HG02973 (cell line): ENCODE results near the gene SYT17.

Source experiments
- ATAC-seq: cut with Tn5 transposase; IDR thresholded peaks from one replicate; pipeline ENCODE4 v1.9.1; 2021; ENCODE audit warnings: moderate library complexity; ENCODE audit not compliant: unreplicated experiment

Gene SYT17

DNA sequence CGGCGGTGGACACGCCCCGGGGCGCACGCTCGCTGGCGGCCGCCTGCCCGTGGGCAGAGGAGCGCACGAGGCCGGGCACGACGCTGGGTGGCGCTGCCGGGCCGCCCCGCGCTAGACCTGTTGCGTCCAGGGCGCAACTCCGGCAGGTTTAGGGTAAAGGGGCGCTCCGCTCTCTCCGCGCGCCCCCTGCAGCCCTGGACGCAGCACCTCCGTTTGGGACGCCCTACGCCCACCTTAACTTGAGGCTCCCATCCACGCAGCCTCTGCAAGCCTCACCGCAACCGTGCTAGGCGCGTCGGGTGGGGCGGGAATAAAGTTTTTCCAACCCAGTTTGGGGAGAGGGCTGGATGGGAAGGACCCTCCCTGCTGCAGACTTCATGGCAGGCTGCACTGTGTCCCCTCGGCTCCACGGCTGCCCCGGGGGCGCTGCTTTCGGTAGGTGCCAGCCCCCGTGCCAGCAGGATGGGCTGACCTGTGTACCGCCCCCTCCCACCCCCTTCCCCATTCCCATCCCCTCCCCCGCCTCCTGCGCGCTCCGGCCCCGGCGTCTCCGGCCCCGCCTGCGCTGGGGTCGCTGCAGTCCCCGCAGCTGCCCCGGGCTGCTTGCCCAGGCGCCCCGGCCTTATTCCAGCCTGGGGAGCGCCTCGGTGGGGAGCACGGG lies at the start of gene SYT17:
Gene SYT17, plus strand, starts transcription at position 531 of the 661 bp plus-strand sequence. CDS start 407 bp downstream, outside the sequence.
- no peak for ATAC-seq

DNA sequence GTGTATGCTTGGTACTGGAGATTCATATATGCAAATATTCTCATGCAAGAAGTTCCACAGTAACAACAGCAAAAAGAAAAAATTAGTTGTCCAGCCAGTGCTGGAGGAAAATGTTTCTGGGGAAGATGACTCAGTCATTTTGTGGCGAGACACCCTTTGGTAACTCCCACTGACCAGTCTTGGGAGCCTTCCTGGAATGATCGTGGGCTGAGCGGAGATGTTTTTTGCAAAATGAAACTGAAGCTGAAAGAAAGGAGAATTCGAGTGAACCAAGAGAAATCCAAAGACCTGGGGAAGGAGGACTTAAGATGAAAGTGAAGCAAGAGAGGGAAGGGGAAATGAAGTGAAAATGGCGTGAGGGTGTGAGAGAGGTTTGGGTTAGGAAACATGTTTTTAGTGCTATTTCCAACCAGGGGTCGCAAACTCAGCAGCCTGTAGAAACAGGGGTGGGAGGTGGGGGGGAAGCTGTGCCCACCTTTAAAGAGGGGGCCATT lies 49.1 kb upstream of the SYT17 start:
- ATAC-seq = no peak

- no peak for ATAC-seq
Measured at GRCh38 chr16:19119564-19119963, 48.5 kb upstream of the SYT17 start.

GRCh38 chr16:19123535-19124178 lies 44.4 kb upstream of the SYT17 start:
- no peak for ATAC-seq

- ATAC-seq = no peak
Measured at GRCh38 chr16:19126300-19126699, 41.7 kb upstream of the SYT17 start.

DNA sequence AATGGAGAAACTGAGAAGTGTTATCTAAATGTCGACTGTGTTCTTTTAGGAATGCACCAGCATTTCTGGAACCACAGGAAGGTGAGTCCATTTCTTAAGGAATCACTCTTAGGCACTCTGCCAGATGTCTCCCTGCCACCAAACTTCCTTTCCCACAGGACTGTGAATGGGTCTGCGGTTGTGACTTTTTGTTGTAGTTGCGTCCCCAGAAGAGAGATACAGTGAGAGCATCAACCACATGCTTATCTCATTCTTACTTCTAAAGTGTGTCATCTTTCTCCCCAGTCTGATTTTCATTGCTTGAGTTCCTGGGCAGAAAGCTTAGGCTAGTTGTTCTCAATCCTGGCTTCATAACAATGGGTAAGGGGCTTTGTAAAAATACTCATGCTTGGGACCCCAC lies 40.8 kb upstream of the SYT17 start:
- ATAC-seq = peak; percentile 6

GRCh38 chr16:19127674-19128131 lies 40.3 kb upstream of the SYT17 start:
- ATAC-seq = peak; percentile 48

DNA sequence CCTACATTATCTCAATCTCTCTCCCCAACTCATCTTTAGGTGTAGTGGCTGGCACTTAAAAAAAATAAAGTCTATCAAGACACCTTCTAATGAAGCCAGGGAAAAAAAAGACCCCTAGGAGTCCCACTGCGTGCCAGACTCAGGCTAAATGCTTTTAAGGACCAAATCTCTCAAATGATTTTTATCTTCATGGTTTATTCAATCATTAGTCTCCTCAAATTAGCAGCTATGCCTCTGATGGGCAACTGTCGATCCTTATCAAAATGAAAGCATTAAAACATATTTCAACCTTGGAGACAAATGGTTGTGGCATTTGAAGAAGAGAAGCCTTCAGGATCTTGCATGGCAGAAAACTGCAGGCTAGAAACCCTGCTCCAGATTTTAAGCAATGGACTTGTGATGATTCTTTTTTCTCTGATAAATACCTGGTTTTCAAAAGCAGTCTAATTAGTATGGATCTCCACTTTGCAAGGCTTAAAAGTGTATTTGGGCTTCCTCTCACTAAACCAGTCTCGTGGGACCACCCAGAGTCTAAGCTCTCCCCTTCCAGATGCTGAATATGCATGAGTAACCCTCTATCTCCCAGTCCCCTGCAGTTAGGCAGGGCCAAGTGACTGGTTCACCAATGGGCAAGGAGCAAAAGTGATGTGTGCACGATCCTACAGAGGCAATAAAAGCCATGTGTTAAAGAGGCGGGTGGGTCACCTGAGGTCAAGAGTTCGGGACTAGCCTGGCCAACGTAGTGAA lies 39.4 kb upstream of the SYT17 start:
- ATAC-seq = no peak

DNA sequence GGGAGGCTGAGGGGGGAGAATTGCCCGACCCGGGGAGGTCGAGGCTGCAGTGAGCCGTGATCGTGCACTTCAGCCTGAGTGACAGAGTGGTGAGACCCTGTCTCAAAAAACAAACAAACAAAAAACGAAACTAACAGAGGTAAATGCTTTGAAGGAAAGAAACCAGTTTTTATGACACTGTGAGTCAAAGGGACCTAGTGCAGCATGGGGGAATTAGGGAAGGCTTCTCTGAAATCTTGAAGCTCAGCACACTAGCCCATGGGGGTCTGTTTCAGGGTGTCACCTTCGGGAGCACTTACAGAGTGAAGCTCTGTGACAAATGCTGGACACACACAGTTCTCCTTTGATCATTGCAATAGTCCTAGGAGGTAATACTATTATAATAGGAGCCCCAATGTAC lies 37.7 kb upstream of the SYT17 start:
- ATAC-seq = no peak

- ATAC-seq = no peak
Measured at GRCh38 chr16:19130852-19131824, 36.9 kb upstream of the SYT17 start.

- ATAC-seq = no peak
Measured at GRCh38 chr16:19131825-19132218, 36.2 kb upstream of the SYT17 start.

DNA sequence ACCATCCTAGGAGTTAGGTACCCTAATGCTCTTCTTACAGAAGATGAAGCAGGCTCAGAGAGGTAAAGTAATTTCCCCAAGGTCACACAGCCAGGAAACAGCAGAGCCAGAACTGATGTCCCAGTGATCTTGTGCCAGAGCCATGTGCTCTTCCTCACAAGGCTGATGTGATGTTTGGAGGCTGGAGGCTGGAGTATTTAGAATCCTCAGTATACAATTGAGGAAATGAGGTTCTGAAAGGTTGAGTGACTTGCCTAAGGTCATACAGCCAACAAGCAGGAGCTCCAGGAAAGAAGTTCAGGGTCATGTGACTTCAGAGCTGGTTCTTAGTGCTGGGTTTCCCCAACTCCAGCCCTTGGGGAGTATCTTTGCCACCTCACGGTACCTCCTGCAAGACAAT lies 35.8 kb upstream of the SYT17 start:
- ATAC-seq = no peak

DNA sequence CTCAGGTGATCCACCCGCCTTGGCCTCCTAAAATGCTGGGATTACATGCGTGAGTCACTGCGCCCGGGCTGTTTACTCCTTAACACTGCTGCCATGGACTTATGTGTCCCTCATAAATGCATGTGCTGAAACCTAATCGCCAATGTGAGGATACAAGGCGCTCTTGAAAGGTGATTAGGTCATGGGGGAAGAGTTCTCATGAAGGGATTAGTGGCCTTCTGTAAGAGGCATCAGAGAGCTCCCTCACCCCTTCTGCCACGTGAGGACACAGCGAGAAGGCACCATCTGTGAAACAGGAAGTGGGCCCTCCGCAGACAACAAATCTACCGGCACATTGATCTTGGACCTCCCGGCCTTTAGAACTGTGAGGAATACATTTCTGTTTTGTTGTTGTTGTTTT lies 35.1 kb upstream of the SYT17 start:
- ATAC-seq = no peak

GRCh38 chr16:19133600-19133999 lies 34.4 kb upstream of the SYT17 start:
- no peak for ATAC-seq

DNA sequence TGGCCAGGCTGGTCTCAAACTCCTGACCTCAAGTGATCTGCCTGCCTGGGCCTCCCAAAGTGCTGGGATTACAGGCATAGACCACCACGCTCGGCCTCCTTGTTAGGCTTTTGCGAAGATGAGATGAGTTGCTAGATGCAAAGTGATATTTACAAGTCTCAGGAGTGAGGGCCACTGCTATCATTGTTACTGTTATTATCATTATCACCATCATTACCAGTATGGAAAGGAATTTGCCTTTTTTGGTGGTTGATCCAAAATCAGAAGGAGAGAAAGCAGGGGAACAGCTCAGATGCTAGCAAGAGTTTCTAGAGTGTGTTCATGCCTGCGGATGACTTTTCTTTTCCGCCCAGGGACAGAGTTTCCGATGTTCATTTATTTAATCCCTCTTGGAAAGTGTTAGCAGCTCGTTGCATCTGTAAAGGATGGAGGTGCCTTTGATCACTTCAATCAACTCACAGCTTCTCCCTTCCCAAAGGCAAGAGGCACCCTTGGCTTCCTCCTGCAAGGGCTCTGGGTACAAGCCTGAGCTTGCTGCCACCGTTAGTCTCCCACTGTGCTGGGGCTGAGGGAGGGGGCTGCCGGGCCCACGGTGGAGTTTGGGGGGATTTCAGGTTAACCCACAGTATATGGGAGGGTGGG lies 32.7 kb upstream of the SYT17 start:
- ATAC-seq = no peak

DNA sequence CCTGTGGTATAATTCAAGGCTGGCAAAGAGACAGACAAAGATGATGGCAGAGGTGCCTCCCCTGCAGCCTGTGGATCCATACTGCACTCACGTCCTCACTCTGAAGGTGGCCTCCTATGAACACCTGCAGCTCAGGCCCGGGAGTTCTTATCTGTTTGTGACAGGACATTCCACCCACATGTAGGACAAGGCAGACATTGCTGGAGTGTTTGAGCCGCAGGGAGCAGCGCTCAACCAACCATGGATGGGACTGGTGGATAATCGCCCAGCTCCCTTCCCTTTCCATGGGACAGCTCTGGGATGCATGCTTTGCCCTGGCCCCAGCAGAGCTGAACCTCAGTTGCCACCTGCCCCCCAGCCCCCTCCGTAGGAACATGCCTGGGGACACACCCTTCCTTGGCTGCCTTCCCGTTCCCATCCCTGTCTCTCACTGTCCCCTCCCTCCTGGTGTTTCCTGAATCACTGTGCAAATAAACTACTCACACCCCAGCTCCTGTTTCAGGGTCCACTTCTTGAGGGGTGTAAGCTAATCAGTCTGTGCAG lies 32.1 kb upstream of the SYT17 start:
- no peak for ATAC-seq

GRCh38 chr16:19136549-19137196 lies 31.4 kb upstream of the SYT17 start:
- ATAC-seq = no peak

GRCh38 chr16:19137201-19138128 lies 30.6 kb upstream of the SYT17 start:
- ATAC-seq = no peak
